ENCODE data around the gene ADH1C.
"Not testable (repeated sequence)": the region's sequence is repeated elsewhere in the genome, so short reads cannot be mapped to it uniquely, and the experiment has no call there.

Gene ADH1C

GRCh38 chr4:99378876-99379275 lies 26.3 kb upstream of the ADH1C start:
- no peak for TF ChIP-seq CTCF (IDR thresholded peaks at IDR 0.05; ENCODE audit: control extremely low read depth, extremely low read depth, low read depth, missing control alignments)
- CTCF ChIA-PET, result interaction anchor here (1.0 to 1.8 kb wide), 3 partner anchors 9 to 39 kb away, joined by 3 to 5 read pairs (median 3); no protein-coding TSS in a partner anchor
- no peak for DNase-seq (ENCODE audit: extremely low spot score)
- POLR2A ChIA-PET, result no interaction called here

- DNase-seq (ENCODE audit: extremely low spot score); POLR2A ChIA-PET: not testable (repeated sequence)
- TF ChIP-seq CTCF (IDR thresholded peaks at IDR 0.05; ENCODE audit: control extremely low read depth, extremely low read depth, low read depth, missing control alignments), result peak; percentile 5
- CTCF ChIA-PET, result interaction anchor here (0.8 kb wide), 1 partner anchor 24 kb away, joined by 3 read pairs; no protein-coding TSS in a partner anchor
Observed at GRCh38 chr4:99377341-99377740, 24.8 kb upstream of the ADH1C start.

- POLR2A ChIA-PET, result not testable (repeated sequence)
Observed at GRCh38 chr4:99372464-99372863, 19.9 kb upstream of the ADH1C start.

GRCh38 chr4:99367817-99368216 lies 15.3 kb upstream of the ADH1C start:
- POLR2A ChIA-PET; DNase-seq (ENCODE audit: extremely low spot score); CTCF ChIA-PET: not testable (repeated sequence)

More at GRCh38 chr4:99372464-99372863, 19.9 kb upstream of the ADH1C start:
- CTCF ChIA-PET; DNase-seq (ENCODE audit: extremely low spot score): not testable (repeated sequence)

- DNase-seq (ENCODE audit: extremely low spot score), result no peak
- ChIA-PET CTCF (no interaction called here), POLR2A (no interaction called here)
- TF ChIP-seq CTCF (IDR thresholded peaks at IDR 0.05; ENCODE audit: control extremely low read depth, extremely low read depth, low read depth, missing control alignments), result no peak
Observed at GRCh38 chr4:99366491-99366890, 13.9 kb upstream of the ADH1C start.

- CTCF ChIA-PET, result no interaction called here
- no peak for DNase-seq (ENCODE audit: extremely low spot score)
- no peak for TF ChIP-seq CTCF (IDR thresholded peaks at IDR 0.05; ENCODE audit: control extremely low read depth, extremely low read depth, low read depth, missing control alignments)
- POLR2A ChIA-PET, result no interaction called here
Observed at GRCh38 chr4:99362768-99363167, 10.2 kb upstream of the ADH1C start.

- ChIA-PET POLR2A (no interaction called here), CTCF (no interaction called here)
- no peak for DNase-seq (ENCODE audit: extremely low spot score)
- TF ChIP-seq CTCF (IDR thresholded peaks at IDR 0.05; ENCODE audit: control extremely low read depth, extremely low read depth, low read depth, missing control alignments), result no peak
Observed at GRCh38 chr4:99361899-99362275, 9.3 kb upstream of the ADH1C start.

- POLR2A ChIA-PET, result no interaction called here
- CTCF ChIA-PET, result interaction anchor here (0.8 kb wide), 1 partner anchor 49 kb away, joined by 3 read pairs; no protein-coding TSS in a partner anchor
Observed at GRCh38 chr4:99361268-99361898, 8.8 kb upstream of the ADH1C start.

More at GRCh38 chr4:99361268-99361898, 8.8 kb upstream of the ADH1C start:
- TF ChIP-seq CTCF (IDR thresholded peaks at IDR 0.05; ENCODE audit: control extremely low read depth, extremely low read depth, low read depth, missing control alignments), result no peak
- no peak for DNase-seq (ENCODE audit: extremely low spot score)
